HepG2 (cell line): ENCODE measurements around the gene GFRA3. TPM values are rescaled to one million over a fixed set of nuclear protein-coding genes. Genes with fewer than 3 reads are reported as not detected.

Experiments used
- ATAC-seq: fragments of 200-7000 bp; cut with Tn5 transposase; 3 replicates; pipeline ENCODE4 v1.9.1; 2020; ENCODE audit warnings: mild to moderate bottlenecking, moderate library complexity
- BruUV-seq: library from RNA; stranded (reverse); fragments of 400-500 nt; replicated peaks from 2 replicates; lab custom pipeline; 2021; lab: Mats Ljungman, UMichigan
- CTCF ChIA-PET: fragments of 300-600 bp; formaldehyde crosslinking; extraction: SDS; loops from one replicate; lab custom pipeline; 2021; ENCODE audit warnings: low total read pairs, inconsistent platforms, low intra/inter-chr PET ratio; lab: Yijun Ruan, JAX
- POLR2A ChIA-PET: fragments of 350-600 bp; sonication (Branson Sonifier 250); formaldehyde crosslinking; loops from one replicate; lab custom pipeline; 2020; ENCODE audit warnings: antibody characterized with exemption, inconsistent platforms; lab: Yijun Ruan, JAX
- DNase-seq: peaks from one replicate; pipeline ENCODE4 v3.0.0-alpha.2; 2015; ENCODE audit warnings: low spot score
- FAIRE-seq: peaks from 3 replicates; lab custom pipeline; 2011; peaks lifted over from hg19 to GRCh38; lab: Jason Lieb, UNC
- H2AFZ ChIP-seq: one replicate; pipeline ENCODE4 v1.6.1; 2011; ENCODE audit warnings: low read length, inconsistent platforms
- H3K27ac ChIP-seq: fragments of 300-600 bp; 3 replicates; pipeline ENCODE4 v1.8.0; 2011; ENCODE audit warnings: mixed run types, mild to moderate bottlenecking, mixed read lengths, low read length, inconsistent platforms; ENCODE audit not compliant: insufficient read depth; ENCODE audit errors: extremely low read length
- H3K27me3 ChIP-seq, 2 experiments: fragments of 200-600 bp in 1 of 2; 2 replicates in 1 of 2; 3 replicates in 1 of 2; pipeline versions ENCODE4 v1.6.0 to v1.8.0; 2011; ENCODE audit warnings: low read length in 2 of 2, mild to moderate bottlenecking in 2 of 2, moderate library complexity in 2 of 2, inconsistent platforms in 1 of 2; ENCODE audit not compliant: insufficient read depth in 2 of 2, control insufficient read depth in 1 of 2
- H3K36me3 ChIP-seq, 2 experiments: fragments of 200-600 bp in 1 of 2; replicated peaks in 1 of 2; 2 replicates in 1 of 2; 3 replicates in 1 of 2; pipeline versions ENCODE4 v1.5.1 to v1.8.0; 2011; ENCODE audit warnings: low read length in 2 of 2, inconsistent platforms in 1 of 2; ENCODE audit not compliant: insufficient read depth in 2 of 2, control insufficient read depth in 1 of 2
- H3K4me1 ChIP-seq: 2 replicates; pipeline ENCODE4 v1.5.1; 2012; ENCODE audit warnings: low read length, inconsistent platforms; ENCODE audit not compliant: insufficient read depth
- H3K4me2 ChIP-seq: 2 replicates; pipeline ENCODE4 v1.6.0; 2011; ENCODE audit warnings: low read depth, low read length, inconsistent platforms
- H3K4me3 ChIP-seq, 3 experiments: fragments of 200-600 bp in 1 of 3; sonication (generic), shearing (Covaris generic) in 1 of 3; replicated peaks in 1 of 3; 2 replicates each; pipeline ENCODE4 v1.5.1; 2011 to 2016; ENCODE audit warnings: low read length in 3 of 3, inconsistent platforms in 2 of 3, low read depth in 2 of 3, mild to moderate bottlenecking in 2 of 3, control low read depth in 1 of 3, mixed read lengths in 1 of 3; ENCODE audit not compliant: insufficient read depth in 1 of 3
- H3K79me2 ChIP-seq: one replicate; pipeline ENCODE4 v1.6.1; 2011; ENCODE audit warnings: low read length, inconsistent platforms; ENCODE audit not compliant: insufficient read depth
- H3K9ac ChIP-seq: 2 replicates; pipeline ENCODE4 v1.6.0; 2011; ENCODE audit warnings: mild to moderate bottlenecking, low read depth, low read length, inconsistent platforms; ENCODE audit not compliant: insufficient read depth
- H3K9me3 ChIP-seq: 2 replicates; pipeline ENCODE4 v1.5.1; 2012; ENCODE audit warnings: mild to moderate bottlenecking, low read length
- H4K20me1 ChIP-seq: 2 replicates; pipeline ENCODE4 v1.6.0; 2011; ENCODE audit warnings: inconsistent platforms, mild to moderate bottlenecking, low read length, moderate library complexity; ENCODE audit not compliant: insufficient read depth
- CEBPB ChIP-seq: IDR thresholded peaks from 2 replicates; pipeline ENCODE4 v1.6.1; 2011; ENCODE audit warnings: low read depth, low read length, improper control_type of control experiment, borderline replicate concordance
- CTCF ChIP-seq: sonication (generic); formaldehyde crosslinking; IDR thresholded peaks from 2 replicates; pipeline ENCODE4 v1.5.0; 2020; ENCODE audit warnings: mild to moderate bottlenecking, missing genetic modification reagents, moderate library complexity
- HNF1B ChIP-seq: sonication (generic); formaldehyde crosslinking; IDR thresholded peaks from 2 replicates; pipeline ENCODE4 v1.5.1; 2020; ENCODE audit warnings: mild to moderate bottlenecking, moderate library complexity, missing genetic modification reagents
- IRF9 ChIP-seq: sonication (generic); formaldehyde crosslinking; IDR thresholded peaks from 2 replicates; pipeline ENCODE4 v1.8.0; 2022; ENCODE audit warnings: missing genetic modification reagents, mild to moderate bottlenecking, borderline replicate concordance
- MBD4 ChIP-seq: IDR thresholded peaks from 2 replicates; pipeline ENCODE4 v1.6.1; 2012; ENCODE audit warnings: low read length, inconsistent platforms, borderline replicate concordance
- SMARCC2 ChIP-seq: fragments of 450-650 bp; IDR thresholded peaks from 2 replicates; pipeline ENCODE4 v1.6.1; 2017; ENCODE audit warnings: antibody characterized with exemption, mild to moderate bottlenecking
- ZNF280B ChIP-seq: sonication (generic); formaldehyde crosslinking; IDR thresholded peaks from 2 replicates; pipeline ENCODE4 v1.5.0; 2020; ENCODE audit warnings: missing genetic modification reagents, mild to moderate bottlenecking, borderline replicate concordance
- ZNF431 ChIP-seq: sonication (generic); formaldehyde crosslinking; IDR thresholded peaks from 2 replicates; pipeline ENCODE4 v1.9.0; 2022; ENCODE audit warnings: missing genetic modification reagents, low read depth, mild to moderate bottlenecking, borderline replicate concordance
- ZNF800 ChIP-seq: sonication (generic); formaldehyde crosslinking; IDR thresholded peaks from 2 replicates; pipeline ENCODE4 v1.4.0; 2020; ENCODE audit warnings: missing genetic modification reagents
- WGBS: methylation state at CpG from one replicate; pipeline ENCODE4 v1.1.6; 2017; ENCODE audit warnings: low lambda C conversion rate; 5-methylcytosine and 5-hydroxymethylcytosine counted together
- in situ Hi-C: cut with HindIII; loops from 2 replicates; pipeline ENCODE4 v1.10.0; 2017; ENCODE audit warnings: low pct_unique_long_range_greater_than_20kb; ENCODE audit not compliant: extremely low pct_ligation_motif_present
- intact Hi-C: fragments of 100-400 bp; cut with micrococcal nuclease; formaldehyde crosslinking; loops from one replicate; pipeline ENCODE4 v1.10.0; 2022; ENCODE audit not compliant: unreplicated experiment
- polyA plus RNA-seq, 8 experiments: library from polyadenylated mRNA; depleted of rRNA in 3 of 8; stranded (reverse) in 7 of 8; unstranded in 1 of 8; fragments of >200 nt; fragmentation: Illumina TruSeq in 4 of 8; extraction: Trizol in 4 of 8; gene quantifications; 2 replicates each; pipeline versions ENCODE4 v1.2.1 to v1.2.3, GENCODE V29; 2011 to 2016; ENCODE audit warnings: low read depth in 4 of 8, missing spikeins in 1 of 8, mixed read lengths in 1 of 8; ENCODE audit not compliant: insufficient read depth in 1 of 8
- total RNA-seq, 5 experiments: library from RNA; depleted of rRNA; stranded (reverse); fragments of >200 nt; fragmentation: Illumina TruSeq; extraction: Trizol; gene quantifications; 2 replicates each; pipeline ENCODE4 v1.2.3, GENCODE V29; 2016; ENCODE audit warnings: low read depth in 1 of 5

The GFRA3 gene
- total and polyA plus RNA-seq, 2 of the 13 experiments (the other 11 are each of a cell fraction or from before 2014, with no cell fraction given) = 0.27 to 0.30 TPM

- H3K27ac ChIP-seq = no peak overlapping the region
- no peaks in the 10 kb centered on the region for H4K20me1 ChIP-seq
- intact Hi-C loops = no loop called here
- ChIA-PET CTCF (no interaction called here), POLR2A (no interaction called here)
- H3K9me3 ChIP-seq = no peaks in the 10 kb centered on the region
- in situ Hi-C loops = no loop called here
- no peak overlapping the region for H3K4me2 ChIP-seq
- H3K4me3 ChIP-seq = no peak overlapping the region
- WGBS = 28% methylated on average over 2 of the region's 2 CpGs
- DNase-seq (no peak), ATAC-seq (no peak), FAIRE-seq (no peak)
- H3K79me2 ChIP-seq = peaks cover 14% of the 10 kb centered on the region
- H3K27me3 ChIP-seq = no peaks in the 10 kb centered on the region; a peak in 1 of 5 replicates
- no peaks in the 10 kb centered on the region for H3K36me3 ChIP-seq
- H3K4me1 ChIP-seq = peaks cover 6% of the 10 kb centered on the region
- no peak overlapping the region for H3K9ac ChIP-seq
- no TSS peak for BruUV-seq
- TF ChIP-seq HNF1B (no peak), SMARCC2 (no peak), ZNF280B (CRISPR knock-in tag) (no peak), CTCF (CRISPR knock-in tag) (no peak), ZNF431 (CRISPR knock-in tag) (no peak), IRF9 (CRISPR knock-in tag) (no peak), MBD4 (no peak), ZNF800 (CRISPR knock-in tag) (no peak), CEBPB (0 out of 2 replicates have a peak, but pooled peaks have one; percentile 12)
- no peak overlapping the region for H2AFZ ChIP-seq
Observed at GRCh38 chr5:138216799-138217198, 57.6 kb downstream of the GFRA3 start.
